ENCODE data around the gene BBS9.

Gene BBS9

GRCh38 chr7:33592718-33593117, 463.4 kb downstream of the BBS9 start:
- TF ChIP-seq, protein P1, sequence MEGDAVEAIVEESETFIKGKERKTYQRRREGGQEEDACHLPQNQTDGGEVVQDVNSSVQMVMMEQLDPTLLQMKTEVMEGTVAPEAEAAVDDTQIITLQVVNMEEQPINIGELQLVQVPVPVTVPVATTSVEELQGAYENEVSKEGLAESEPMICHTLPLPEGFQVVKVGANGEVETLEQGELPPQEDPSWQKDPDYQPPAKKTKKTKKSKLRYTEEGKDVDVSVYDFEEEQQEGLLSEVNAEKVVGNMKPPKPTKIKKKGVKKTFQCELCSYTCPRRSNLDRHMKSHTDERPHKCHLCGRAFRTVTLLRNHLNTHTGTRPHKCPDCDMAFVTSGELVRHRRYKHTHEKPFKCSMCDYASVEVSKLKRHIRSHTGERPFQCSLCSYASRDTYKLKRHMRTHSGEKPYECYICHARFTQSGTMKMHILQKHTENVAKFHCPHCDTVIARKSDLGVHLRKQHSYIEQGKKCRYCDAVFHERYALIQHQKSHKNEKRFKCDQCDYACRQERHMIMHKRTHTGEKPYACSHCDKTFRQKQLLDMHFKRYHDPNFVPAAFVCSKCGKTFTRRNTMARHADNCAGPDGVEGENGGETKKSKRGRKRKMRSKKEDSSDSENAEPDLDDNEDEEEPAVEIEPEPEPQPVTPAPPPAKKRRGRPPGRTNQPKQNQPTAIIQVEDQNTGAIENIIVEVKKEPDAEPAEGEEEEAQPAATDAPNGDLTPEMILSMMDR (IDR thresholded peaks at IDR 0.05; ENCODE audit: extremely low read depth, insufficient read depth, missing control alignments), result no peak
- in situ Hi-C loops (cut with MboI; ENCODE audit: low pct_unique_long_range_greater_than_20kb, low sequenced_read_pairs, unreplicated experiment), result no loop called here
- DNase-seq (ENCODE audit: low spot score), result no peak

- DNase-seq (ENCODE audit: low spot score), result no peak
- in situ Hi-C loops (cut with MboI; ENCODE audit: low pct_unique_long_range_greater_than_20kb, low sequenced_read_pairs, unreplicated experiment), result no loop called here
Observed at GRCh38 chr7:33593611-33594010, 464.2 kb downstream of the BBS9 start.

DNA sequence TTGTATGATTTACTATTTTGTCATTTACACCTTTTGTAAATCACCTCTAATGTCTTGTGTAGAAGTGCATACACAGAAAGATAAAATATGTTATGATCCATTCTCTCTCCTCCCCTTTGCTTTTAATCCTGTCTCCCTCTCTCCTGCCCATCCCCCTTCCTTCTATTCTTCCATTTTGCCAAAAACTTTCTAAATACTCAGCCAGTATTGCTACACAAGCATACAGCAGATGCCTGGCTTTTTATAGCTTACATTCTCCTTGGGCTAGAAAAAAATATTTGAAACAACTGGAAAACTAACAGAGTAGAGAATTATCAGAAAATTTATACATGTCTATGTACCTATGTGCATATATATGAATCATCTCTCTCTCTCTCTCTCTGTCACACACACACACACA, 467.3 kb downstream of the BBS9 start:
- TF ChIP-seq, protein P1 (IDR thresholded peaks at IDR 0.05; ENCODE audit: extremely low read depth, insufficient read depth, missing control alignments), result no peak
- no peak for DNase-seq (ENCODE audit: low spot score)
- in situ Hi-C loops (cut with MboI; ENCODE audit: low pct_unique_long_range_greater_than_20kb, low sequenced_read_pairs, unreplicated experiment), result no loop called here

More at GRCh38 chr7:33593611-33594010, 464.2 kb downstream of the BBS9 start:
- TF ChIP-seq, protein P1 (IDR thresholded peaks at IDR 0.05; ENCODE audit: extremely low read depth, insufficient read depth, missing control alignments), result no peak

GRCh38 chr7:33597181-33597580, 467.8 kb downstream of the BBS9 start:
- DNase-seq (ENCODE audit: low spot score), result no peak
- TF ChIP-seq, protein P1 (IDR thresholded peaks at IDR 0.05; ENCODE audit: extremely low read depth, insufficient read depth, missing control alignments), result no peak
- in situ Hi-C loops (cut with MboI; ENCODE audit: low pct_unique_long_range_greater_than_20kb, low sequenced_read_pairs, unreplicated experiment), result no loop called here

GRCh38 chr7:33601101-33601500, 471.7 kb downstream of the BBS9 start:
- in situ Hi-C loops (cut with MboI; ENCODE audit: low pct_unique_long_range_greater_than_20kb, low sequenced_read_pairs, unreplicated experiment), result no loop called here
- no peak for DNase-seq (ENCODE audit: low spot score)
- TF ChIP-seq, protein P1 (IDR thresholded peaks at IDR 0.05; ENCODE audit: extremely low read depth, insufficient read depth, missing control alignments), result no peak

- in situ Hi-C loops (cut with MboI; ENCODE audit: low pct_unique_long_range_greater_than_20kb, low sequenced_read_pairs, unreplicated experiment), result no loop called here
- no peak for DNase-seq (ENCODE audit: low spot score)
Observed at GRCh38 chr7:33601884-33602283, 472.5 kb downstream of the BBS9 start.

More at GRCh38 chr7:33601884-33602283, 472.5 kb downstream of the BBS9 start:
- TF ChIP-seq, protein P1 (IDR thresholded peaks at IDR 0.05; ENCODE audit: extremely low read depth, insufficient read depth, missing control alignments), result no peak
